Body of pancreas (tissue), 4 donors: ENCODE results near the gene EFCAB6. TPM values are rescaled to one million over a fixed set of nuclear protein-coding genes. Genes with fewer than 3 reads are reported as not detected.
A peak's percentile ranks its signal among the peaks of the same experiment; 100 is the strongest.

ENCODE experiments used
- ATAC-seq: fragments of 150-250 bp; one replicate; pipeline ENCODE4 v1.9.1; 2016
- DNase-seq, 4 donors: peaks; one replicate each; pipeline ENCODE4 v3.0.0-alpha.2; 2019
- H3K27ac ChIP-seq, 4 donors: fragments of 200-600 bp; sonication (generic); 1 replicate in 3 of 4; 2 replicates in 1 of 4; pipeline versions ENCODE4 v1.5.1 to v1.6.1; 2016 to 2019; ENCODE audit warnings: mild to moderate bottlenecking in 1 of 4, mixed read lengths in 1 of 4, moderate library complexity in 1 of 4
- H3K27me3 ChIP-seq, 2 donors: fragments of 200-600 bp; sonication (generic); one replicate each; pipeline ENCODE4 v1.6.0; 2016; ENCODE audit warnings: mild to moderate bottlenecking in 1 of 2
- H3K36me3 ChIP-seq, 2 donors: fragments of 200-600 bp; sonication (generic); replicated peaks in 1 of 2; 2 replicates each; pipeline ENCODE4 v1.5.1; 2016; ENCODE audit warnings: low read depth in 2 of 2; ENCODE audit not compliant: insufficient read depth in 1 of 2
- H3K4me1 ChIP-seq: fragments of 200-600 bp; sonication (generic); one replicate; pipeline ENCODE4 v1.6.0; 2016
- H3K4me3 ChIP-seq, 2 donors: fragments of 200-600 bp; sonication (generic); 1 replicate in 1 of 2; 2 replicates in 1 of 2; pipeline ENCODE4 v1.5.1; 2016 to 2019
- H3K9me3 ChIP-seq, 3 donors: fragments of 200-600 bp; sonication (generic); 1 replicate in 2 of 3; 2 replicates in 1 of 3; pipeline ENCODE4 v1.5.1; 2016
- POLR2A ChIP-seq, 3 donors: fragments of 450-650 bp; IDR thresholded peaks; one replicate each; pipeline ENCODE4 v1.6.1; 2016; ENCODE audit warnings: antibody characterized with exemption in 3 of 3, mild to moderate bottlenecking in 2 of 3
- WGBS, 2 donors: methylation state at CpG; one replicate each; pipeline ENCODE4 v1.1.5; 2017; 5-methylcytosine and 5-hydroxymethylcytosine counted together
- intact Hi-C: fragments of 100-400 bp; cut with DNase I; formaldehyde crosslinking; loops from one replicate; pipeline ENCODE4 v1.15.1; 2023
- total RNA-seq, 2 donors: library from RNA; depleted of rRNA; stranded (reverse); fragments of >200 nt; gene quantifications; one replicate each; pipeline ENCODE4 v1.1.0, GENCODE V29; 2016
- TF ChIP-seq, protein P1 (sequence below), 7 experiments: fragments of 450-650 bp in 4 of 7; fragments of 200-600 bp in 3 of 7; sonication (generic) in 3 of 7; IDR thresholded peaks; one replicate each; pipeline ENCODE4 v1.5.1; 2016 to 2019; ENCODE audit warnings: antibody characterized with exemption in 7 of 7

The EFCAB6 gene
- total RNA-seq, 2 donors from 2014 or later = 4.0 to 4.4 TPM

GRCh38 chr22:43812890-43813289, 785 bp upstream of the EFCAB6 start:
- Histone ChIP-seq H3K4me3 (peak overlapping the region; percentile 73 to 98), H3K36me3 (no peaks in the 10 kb centered on the region), H3K9me3 (no peaks in the 10 kb centered on the region), H3K27ac (peak overlapping the region in 2 of 4 donors; percentile 75 to 77), H3K4me1 (peaks cover 14% of the 10 kb centered on the region), H3K27me3 (no peaks in the 10 kb centered on the region)
- DNase-seq = no peak
- TF ChIP-seq POLR2A (IDR thresholded peaks at IDR 0.05) = no peak
- TF ChIP-seq, protein P1, sequence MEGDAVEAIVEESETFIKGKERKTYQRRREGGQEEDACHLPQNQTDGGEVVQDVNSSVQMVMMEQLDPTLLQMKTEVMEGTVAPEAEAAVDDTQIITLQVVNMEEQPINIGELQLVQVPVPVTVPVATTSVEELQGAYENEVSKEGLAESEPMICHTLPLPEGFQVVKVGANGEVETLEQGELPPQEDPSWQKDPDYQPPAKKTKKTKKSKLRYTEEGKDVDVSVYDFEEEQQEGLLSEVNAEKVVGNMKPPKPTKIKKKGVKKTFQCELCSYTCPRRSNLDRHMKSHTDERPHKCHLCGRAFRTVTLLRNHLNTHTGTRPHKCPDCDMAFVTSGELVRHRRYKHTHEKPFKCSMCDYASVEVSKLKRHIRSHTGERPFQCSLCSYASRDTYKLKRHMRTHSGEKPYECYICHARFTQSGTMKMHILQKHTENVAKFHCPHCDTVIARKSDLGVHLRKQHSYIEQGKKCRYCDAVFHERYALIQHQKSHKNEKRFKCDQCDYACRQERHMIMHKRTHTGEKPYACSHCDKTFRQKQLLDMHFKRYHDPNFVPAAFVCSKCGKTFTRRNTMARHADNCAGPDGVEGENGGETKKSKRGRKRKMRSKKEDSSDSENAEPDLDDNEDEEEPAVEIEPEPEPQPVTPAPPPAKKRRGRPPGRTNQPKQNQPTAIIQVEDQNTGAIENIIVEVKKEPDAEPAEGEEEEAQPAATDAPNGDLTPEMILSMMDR (IDR thresholded peaks at IDR 0.05) = no peak
- WGBS, 2 donors = 20 to 23% methylated on average over 6 of the region's 6 CpGs
- intact Hi-C loops = no loop called here
- no peak for ATAC-seq

GRCh38 chr22:43811777-43812148, 342 bp downstream of the EFCAB6 start:
- Histone ChIP-seq H3K36me3 (no peaks in the 10 kb centered on the region), H3K27me3 (no peaks in the 10 kb centered on the region)
- ATAC-seq = peak; percentile 49

GRCh38 chr22:43802897-43803495, 9.1 kb downstream of the EFCAB6 start:
- no peak for TF ChIP-seq POLR2A (IDR thresholded peaks at IDR 0.05)
- TF ChIP-seq, protein P1 (IDR thresholded peaks at IDR 0.05) = no peak

More at GRCh38 chr22:43811777-43812148, 342 bp downstream of the EFCAB6 start:
- Histone ChIP-seq H3K9me3 (no peaks in the 10 kb centered on the region), H3K4me1 (peaks cover 14% of the 10 kb centered on the region), H3K4me3 (peak overlapping the region; percentile 73 to 98), H3K27ac (peak overlapping the region; percentile 59 to 77 (median 73))
- intact Hi-C loops = no loop called here
- DNase-seq = no peak
- WGBS, 2 donors = 0% methylated on average over 6 to 19 of the region's 21 CpGs
- TF ChIP-seq, protein P1 (IDR thresholded peaks at IDR 0.05) = no peak
- no peak for TF ChIP-seq POLR2A (IDR thresholded peaks at IDR 0.05)

DNA sequence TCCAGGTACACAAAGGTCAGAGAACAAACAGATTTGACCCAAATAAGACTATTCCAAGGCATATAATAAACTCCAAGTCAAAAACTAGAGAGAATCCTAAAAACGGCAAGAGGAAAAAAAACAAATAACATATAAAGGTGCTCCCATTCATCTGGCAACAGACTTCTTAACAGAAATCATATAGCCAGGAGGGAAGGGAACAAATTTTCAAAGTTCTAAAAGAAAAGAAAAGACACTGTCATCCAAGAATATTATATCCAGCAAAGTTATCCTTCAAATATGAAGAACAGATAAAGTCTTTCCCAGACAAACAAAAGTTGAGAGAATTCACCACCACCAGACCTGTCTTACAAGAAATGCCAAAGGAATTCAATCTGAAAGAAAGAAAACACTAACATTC, 11.1 kb downstream of the EFCAB6 start:
- no peak overlapping the region for H3K4me3 ChIP-seq
- no peak for TF ChIP-seq POLR2A (IDR thresholded peaks at IDR 0.05)
- TF ChIP-seq, protein P1 (IDR thresholded peaks at IDR 0.05) = no peak
- no peaks in the 10 kb centered on the region for H3K4me1 ChIP-seq
- no peaks in the 10 kb centered on the region for H3K27me3 ChIP-seq
- intact Hi-C loops = no loop called here
- no peak overlapping the region for H3K27ac ChIP-seq
- H3K9me3 ChIP-seq = no peaks in the 10 kb centered on the region
- ATAC-seq (no peak), DNase-seq (no peak)
- no peaks in the 10 kb centered on the region for H3K36me3 ChIP-seq
- WGBS, 2 donors = 78 to 83% methylated on average over 1 of the region's 1 CpG

More at GRCh38 chr22:43802897-43803495, 9.1 kb downstream of the EFCAB6 start:
- H3K36me3 ChIP-seq = no peaks in the 10 kb centered on the region
- WGBS, 2 donors = 71 to 72% methylated on average over 5 of the region's 5 CpGs
- H3K9me3 ChIP-seq = no peaks in the 10 kb centered on the region
- ATAC-seq = no peak
- H3K27me3 ChIP-seq = no peaks in the 10 kb centered on the region
- no peak for DNase-seq
- no peak overlapping the region for H3K4me3 ChIP-seq
- no peak overlapping the region for H3K27ac ChIP-seq
- intact Hi-C loops = no loop called here
- no peaks in the 10 kb centered on the region for H3K4me1 ChIP-seq

DNA sequence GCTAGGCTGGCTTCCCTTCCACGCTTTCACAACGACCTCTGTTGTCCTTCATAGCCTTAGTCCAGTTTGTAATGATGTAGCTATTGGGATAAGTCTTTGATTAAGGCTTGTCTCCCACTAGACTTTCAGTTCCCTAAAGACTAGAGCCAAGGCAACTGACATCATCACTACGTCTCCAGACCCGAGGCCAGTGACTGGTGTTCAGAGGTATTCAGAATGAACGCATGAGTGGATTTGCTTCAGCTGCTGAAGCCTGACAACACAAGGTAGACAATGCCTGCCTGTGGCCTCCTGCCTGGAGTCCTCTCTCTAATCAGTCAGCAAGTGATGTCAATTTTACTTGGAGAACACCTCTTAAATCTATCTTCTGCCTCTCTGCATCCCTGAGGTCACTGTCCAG, 13.6 kb downstream of the EFCAB6 start:
- Histone ChIP-seq H3K4me3 (no peak overlapping the region), H3K9me3 (no peaks in the 10 kb centered on the region), H3K4me1 (no peaks in the 10 kb centered on the region), H3K36me3 (no peaks in the 10 kb centered on the region), H3K27ac (no peak overlapping the region), H3K27me3 (no peaks in the 10 kb centered on the region)
- ATAC-seq = no peak
- TF ChIP-seq, protein P1 (IDR thresholded peaks at IDR 0.05) = no peak
- TF ChIP-seq POLR2A (IDR thresholded peaks at IDR 0.05) = no peak
- intact Hi-C loops = no loop called here
- DNase-seq = no peak
- 78 to 79% methylated on average over 5 of the region's 5 CpGs for WGBS, 2 donors
